ENCODE measurements around the gene SASH1.
A peak's percentile ranks its signal among the peaks of the same experiment; 100 is the strongest.

Gene SASH1

GRCh38 chr6:148342350-148343046 is at the start of gene SASH1:
TSS of gene SASH1 (plus strand) at chr6:148342838. CDS start at chr6:148343068, 230 bp downstream.
- peak within 1 kb of the TSS; percentile 95 for H3K27ac ChIP-seq
- CTCF ChIA-PET, result no interaction called here

GRCh38 chr6:148293181-148293995 is 49.2 kb upstream of the SASH1 start:
- CTCF ChIA-PET, result no interaction called here
- no peak for DNase-seq (ENCODE audit: low spot score)
- no peak overlapping the region for H3K27ac ChIP-seq
- POLR2A ChIA-PET (ENCODE audit: low non-redundant PET), result no interaction called here
- TF ChIP-seq CTCF (conservative IDR thresholded peaks at IDR 0.05; ENCODE audit: low read depth), result no peak

More at GRCh38 chr6:148342350-148343046, at the start of gene SASH1:
- peak; percentile 77 for DNase-seq (ENCODE audit: low spot score)
- POLR2A ChIA-PET (ENCODE audit: low non-redundant PET), result interaction anchor here (0.7 to 1.0 kb wide), 2 partner anchors 14 to 72 kb away, joined by 3 read pairs; no protein-coding TSS in a partner anchor
- no peak for TF ChIP-seq CTCF (conservative IDR thresholded peaks at IDR 0.05; ENCODE audit: low read depth)

GRCh38 chr6:148294059-148294458 is 48.6 kb upstream of the SASH1 start:
- CTCF ChIA-PET, result no interaction called here

GRCh38 chr6:148295261-148295887 is 47.3 kb upstream of the SASH1 start:
- DNase-seq (ENCODE audit: low spot score), result no peak
- no peak overlapping the region for H3K27ac ChIP-seq
- TF ChIP-seq CTCF (conservative IDR thresholded peaks at IDR 0.05; ENCODE audit: low read depth), result no peak
- POLR2A ChIA-PET (ENCODE audit: low non-redundant PET), result no interaction called here
- CTCF ChIA-PET, result no interaction called here

More at GRCh38 chr6:148294059-148294458, 48.6 kb upstream of the SASH1 start:
- DNase-seq (ENCODE audit: low spot score), result no peak
- no peak for TF ChIP-seq CTCF (conservative IDR thresholded peaks at IDR 0.05; ENCODE audit: low read depth)
- POLR2A ChIA-PET (ENCODE audit: low non-redundant PET), result no interaction called here
- H3K27ac ChIP-seq, result no peak overlapping the region

GRCh38 chr6:148296771-148297170 is 45.9 kb upstream of the SASH1 start:
- ChIA-PET POLR2A (ENCODE audit: low non-redundant PET) (no interaction called here), CTCF (no interaction called here)
- DNase-seq (ENCODE audit: low spot score), result no peak
- no peak for TF ChIP-seq CTCF (conservative IDR thresholded peaks at IDR 0.05; ENCODE audit: low read depth)
- H3K27ac ChIP-seq, result no peak overlapping the region

GRCh38 chr6:148298683-148299082 is 44.0 kb upstream of the SASH1 start:
- H3K27ac ChIP-seq, result no peak overlapping the region
- POLR2A ChIA-PET (ENCODE audit: low non-redundant PET), result interaction anchor here (0.7 kb wide), 1 partner anchor 501 kb away, joined by 3 read pairs; no protein-coding TSS in a partner anchor

More at GRCh38 chr6:148298683-148299082, 44.0 kb upstream of the SASH1 start:
- no peak for DNase-seq (ENCODE audit: low spot score)
- CTCF ChIA-PET, result no interaction called here
- no peak for TF ChIP-seq CTCF (conservative IDR thresholded peaks at IDR 0.05; ENCODE audit: low read depth)

Measured in RWPE1 (cell line).